ENCODE results near the gene SF3B2.
"Not testable (repeated sequence)": the region's sequence is repeated elsewhere in the genome, so short reads cannot be mapped to it uniquely, and the experiment has no call there.

The SF3B2 gene

GRCh38 chr11:66007201-66007634 is 44.9 kb upstream of the SF3B2 start:
- TF ChIP-seq, protein P1, sequence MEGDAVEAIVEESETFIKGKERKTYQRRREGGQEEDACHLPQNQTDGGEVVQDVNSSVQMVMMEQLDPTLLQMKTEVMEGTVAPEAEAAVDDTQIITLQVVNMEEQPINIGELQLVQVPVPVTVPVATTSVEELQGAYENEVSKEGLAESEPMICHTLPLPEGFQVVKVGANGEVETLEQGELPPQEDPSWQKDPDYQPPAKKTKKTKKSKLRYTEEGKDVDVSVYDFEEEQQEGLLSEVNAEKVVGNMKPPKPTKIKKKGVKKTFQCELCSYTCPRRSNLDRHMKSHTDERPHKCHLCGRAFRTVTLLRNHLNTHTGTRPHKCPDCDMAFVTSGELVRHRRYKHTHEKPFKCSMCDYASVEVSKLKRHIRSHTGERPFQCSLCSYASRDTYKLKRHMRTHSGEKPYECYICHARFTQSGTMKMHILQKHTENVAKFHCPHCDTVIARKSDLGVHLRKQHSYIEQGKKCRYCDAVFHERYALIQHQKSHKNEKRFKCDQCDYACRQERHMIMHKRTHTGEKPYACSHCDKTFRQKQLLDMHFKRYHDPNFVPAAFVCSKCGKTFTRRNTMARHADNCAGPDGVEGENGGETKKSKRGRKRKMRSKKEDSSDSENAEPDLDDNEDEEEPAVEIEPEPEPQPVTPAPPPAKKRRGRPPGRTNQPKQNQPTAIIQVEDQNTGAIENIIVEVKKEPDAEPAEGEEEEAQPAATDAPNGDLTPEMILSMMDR (IDR thresholded peaks at IDR 0.05; ENCODE audit: insufficient read depth, low read depth, low read length, missing control alignments), result no peak
- no peak for DNase-seq (ENCODE audit: low read depth)
- H3K4me3 ChIP-seq (ENCODE audit: low read depth, low read length), result no peak overlapping the region

- DNase-seq (ENCODE audit: low read depth), result no peak
- TF ChIP-seq, protein P1 (IDR thresholded peaks at IDR 0.05; ENCODE audit: insufficient read depth, low read depth, low read length, missing control alignments), result no peak
- H3K4me3 ChIP-seq (ENCODE audit: low read depth, low read length), result no peak overlapping the region
These were observed 44.1 kb upstream of the SF3B2 start for GRCh38 chr11:66008095-66008467.

DNA sequence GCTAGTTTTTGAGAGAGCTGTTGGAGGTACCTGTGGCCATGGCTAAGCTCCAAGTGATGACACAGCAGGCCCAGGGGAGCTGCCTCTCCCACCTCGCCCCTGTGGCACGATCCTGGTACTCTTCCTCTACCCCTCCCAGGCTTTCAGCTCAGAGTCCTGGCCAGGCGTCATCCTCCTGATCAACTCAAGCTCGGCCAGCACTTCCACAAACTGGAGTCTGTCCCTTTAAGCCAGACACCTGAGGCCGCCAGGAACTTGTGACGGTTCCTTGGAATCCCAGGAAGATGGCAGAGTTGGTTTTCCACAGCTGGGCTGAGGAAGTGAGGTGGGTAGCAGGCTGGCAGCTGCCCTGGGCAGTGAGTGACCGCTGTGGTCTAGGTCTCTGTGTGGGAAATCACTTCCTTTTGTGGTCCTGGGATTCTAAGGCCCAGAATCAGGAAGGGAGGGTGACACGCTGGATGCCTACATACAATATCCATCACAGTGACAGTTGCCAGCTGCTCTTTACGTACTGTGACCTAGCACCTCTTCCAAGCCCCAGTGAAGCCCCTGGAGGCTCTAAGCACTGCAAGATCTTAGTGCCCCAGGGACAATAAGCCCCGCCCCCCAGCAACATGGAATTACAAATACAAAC is 43.6 kb upstream of the SF3B2 start:
- TF ChIP-seq, protein P1 (IDR thresholded peaks at IDR 0.05; ENCODE audit: insufficient read depth, low read depth, low read length, missing control alignments), result no peak
- H3K4me3 ChIP-seq (ENCODE audit: low read depth, low read length), result no peak overlapping the region
- DNase-seq (ENCODE audit: low read depth), result no peak

DNA sequence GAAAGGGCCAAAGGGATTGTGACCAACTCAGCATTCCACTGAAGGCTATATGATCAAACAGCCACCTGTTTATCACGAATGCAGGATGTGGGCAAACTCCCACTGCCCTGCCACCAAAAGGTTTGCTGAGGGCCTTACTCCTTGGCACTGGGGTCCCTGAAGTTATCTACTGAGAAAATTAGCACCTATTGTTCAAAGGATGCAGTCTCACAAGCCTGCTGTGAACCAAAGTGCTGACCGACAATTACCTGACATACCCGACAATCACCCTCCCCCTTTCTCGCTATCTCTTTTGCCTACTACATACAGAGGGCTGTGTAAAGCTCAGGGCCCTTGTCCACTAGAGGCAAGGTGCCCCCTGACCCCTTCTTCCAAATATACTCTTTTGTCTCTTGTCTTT is 42.1 kb upstream of the SF3B2 start:
- DNase-seq (ENCODE audit: low read depth); H3K4me3 ChIP-seq (ENCODE audit: low read depth, low read length): not testable (repeated sequence)

- TF ChIP-seq, protein P1 (IDR thresholded peaks at IDR 0.05; ENCODE audit: insufficient read depth, low read depth, low read length, missing control alignments), result no peak
- H3K4me3 ChIP-seq (ENCODE audit: low read depth, low read length), result no peak overlapping the region
- no peak for DNase-seq (ENCODE audit: low read depth)
These were observed 40.9 kb upstream of the SF3B2 start for GRCh38 chr11:66011239-66011784.

- TF ChIP-seq, protein P1 (IDR thresholded peaks at IDR 0.05; ENCODE audit: insufficient read depth, low read depth, low read length, missing control alignments), result no peak
- H3K4me3 ChIP-seq (ENCODE audit: low read depth, low read length), result no peak within 1 kb of the TSS
- no peak for DNase-seq (ENCODE audit: low read depth)
These were observed 40.3 kb upstream of the SF3B2 start, which contains the start of gene CST6 for GRCh38 chr11:66011785-66012303. CST6 (plus strand) TSS chr11:66012008; CDS start chr11:66012045, 37 bp downstream.

GRCh38 chr11:66012371-66012945 is 39.7 kb upstream of the SF3B2 start:
- no peak for DNase-seq (ENCODE audit: low read depth)
- TF ChIP-seq, protein P1 (IDR thresholded peaks at IDR 0.05; ENCODE audit: insufficient read depth, low read depth, low read length, missing control alignments), result no peak
- H3K4me3 ChIP-seq (ENCODE audit: low read depth, low read length), result no peak overlapping the region
